Measurements from ENCODE around the gene NGFR.
"Not testable (repeated sequence)": the region's sequence is repeated elsewhere in the genome, so short reads cannot be mapped to it uniquely, and the experiment has no call there.

NGFR gene

DNA sequence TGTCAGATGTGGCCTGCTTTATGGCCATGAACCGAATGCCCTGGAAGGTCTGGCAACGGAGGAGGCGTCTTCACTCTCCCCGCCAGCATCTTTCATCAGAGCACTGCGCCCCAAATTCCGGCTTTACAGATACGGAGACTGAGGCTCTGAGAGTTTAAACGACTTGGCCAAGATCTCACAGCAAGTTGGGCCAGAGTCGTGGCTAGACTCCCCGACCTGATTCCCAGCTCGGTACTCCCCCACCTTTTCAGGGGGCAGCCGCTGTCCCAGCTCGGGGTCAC lies 1.7 kb downstream of the NGFR start:
- DNase-seq (ENCODE audit: low spot score): no peak

DNA sequence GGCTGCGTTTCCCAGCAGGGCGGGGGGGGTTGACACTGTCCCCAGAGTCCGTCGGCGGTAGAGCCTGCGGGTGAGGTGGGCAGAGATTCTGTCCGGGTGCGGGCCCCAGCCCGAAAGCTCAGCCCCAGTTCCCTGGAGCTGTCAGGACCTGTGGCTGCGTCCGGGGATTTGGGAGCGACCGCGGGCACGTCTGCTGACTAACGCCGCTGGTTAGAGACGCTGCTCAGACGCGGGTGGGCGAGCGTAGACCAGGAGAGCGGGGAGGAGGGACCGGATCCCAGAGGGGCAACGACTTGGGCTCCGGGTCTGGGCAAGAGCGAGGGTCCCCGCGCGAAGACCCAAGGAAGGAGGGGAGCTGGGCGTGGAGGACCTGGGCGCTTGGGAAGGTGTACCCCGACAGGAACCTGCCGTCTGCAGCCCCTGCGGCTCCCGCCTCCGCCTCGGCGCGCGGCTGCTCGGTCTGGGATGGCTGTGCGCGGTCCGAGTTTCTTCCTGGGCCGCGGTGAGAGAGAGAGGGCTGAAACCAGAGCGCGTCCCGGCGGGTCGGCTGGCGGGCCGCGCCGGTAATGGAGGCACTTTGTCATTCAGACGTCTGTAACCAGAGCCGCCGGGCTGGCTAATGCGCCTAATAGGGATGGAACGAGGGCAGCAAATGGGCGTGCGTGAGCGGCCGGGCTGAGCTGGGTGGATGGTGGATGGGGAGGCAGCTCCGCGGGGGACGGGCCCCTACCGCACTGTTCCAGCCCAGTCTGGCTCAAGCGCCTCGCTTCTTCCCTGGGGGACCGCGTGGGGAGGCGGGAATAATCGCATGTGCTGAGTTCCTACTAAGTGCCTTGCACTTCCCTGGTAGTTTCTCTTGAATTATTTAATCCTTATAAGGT lies 2.3 kb downstream of the NGFR start:
- no peak for DNase-seq (ENCODE audit: low spot score)

GRCh38 chr17:49498029-49498615 lies 3.0 kb downstream of the NGFR start:
- no peak for DNase-seq (ENCODE audit: low spot score)

GRCh38 chr17:49501496-49501895 lies 6.4 kb downstream of the NGFR start:
- DNase-seq (ENCODE audit: low spot score): no peak

DNA sequence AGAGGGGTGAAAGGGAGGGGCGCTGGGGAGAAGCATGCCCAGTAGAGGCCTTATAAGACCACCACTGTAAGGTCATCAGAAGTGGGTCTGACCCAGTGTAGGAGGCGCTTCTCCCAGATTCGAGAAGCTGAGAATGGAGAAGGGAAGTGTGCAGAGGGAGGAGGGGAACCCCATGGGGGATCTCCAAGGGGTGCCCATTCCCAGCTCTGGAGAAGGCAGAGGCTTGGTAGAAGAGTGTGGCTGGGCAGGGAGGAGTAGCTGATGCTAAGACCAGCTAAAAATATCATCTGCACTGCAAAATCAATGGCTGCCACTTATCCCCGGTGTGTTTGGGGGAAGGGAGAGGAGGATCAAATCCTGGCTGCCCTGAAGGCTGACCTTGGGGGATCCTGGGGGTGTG lies 7.2 kb downstream of the NGFR start:
- no peak for DNase-seq (ENCODE audit: low spot score)

DNA sequence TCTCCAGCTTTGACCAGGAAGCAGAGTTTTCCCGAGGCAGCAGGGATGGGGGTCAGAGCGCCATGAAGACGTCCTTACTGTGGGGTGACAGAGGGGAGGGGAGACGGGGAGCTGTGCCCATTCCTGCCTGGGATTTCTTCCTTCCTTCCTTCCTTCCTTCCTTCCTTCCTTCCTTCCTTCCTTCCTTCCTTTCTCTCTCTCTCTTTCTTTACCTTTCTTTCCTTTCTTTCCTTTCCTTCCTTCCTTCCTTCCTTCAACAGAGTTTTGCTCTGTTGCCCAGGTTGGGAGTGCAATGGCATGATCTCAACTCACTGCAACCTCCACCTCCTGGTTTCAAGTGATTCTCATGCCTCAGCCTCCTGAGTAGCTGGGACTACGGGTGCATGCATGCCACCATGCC lies 7.6 kb downstream of the NGFR start:
- DNase-seq (ENCODE audit: low spot score): not testable (repeated sequence)

DNA sequence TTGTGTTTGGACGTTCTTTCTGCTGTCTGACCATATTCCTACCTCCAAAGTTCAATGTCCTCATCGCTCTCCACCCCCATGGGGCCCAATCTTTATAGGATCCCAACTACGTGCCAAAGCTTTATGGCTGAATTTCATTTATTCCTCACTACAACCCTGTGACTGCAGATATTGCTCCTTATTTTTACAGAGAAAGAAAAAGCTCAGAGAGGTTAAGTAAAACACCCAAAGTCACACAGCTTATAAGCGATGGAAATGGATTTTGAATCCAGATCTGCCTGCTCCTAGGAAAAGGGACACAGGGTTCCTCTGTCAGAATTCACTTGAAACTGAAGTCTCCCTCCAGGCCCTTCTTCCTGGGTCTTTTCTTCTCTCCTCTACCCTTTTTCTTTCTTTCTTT lies 9.3 kb downstream of the NGFR start:
- DNase-seq (ENCODE audit: low spot score): no peak

DNA sequence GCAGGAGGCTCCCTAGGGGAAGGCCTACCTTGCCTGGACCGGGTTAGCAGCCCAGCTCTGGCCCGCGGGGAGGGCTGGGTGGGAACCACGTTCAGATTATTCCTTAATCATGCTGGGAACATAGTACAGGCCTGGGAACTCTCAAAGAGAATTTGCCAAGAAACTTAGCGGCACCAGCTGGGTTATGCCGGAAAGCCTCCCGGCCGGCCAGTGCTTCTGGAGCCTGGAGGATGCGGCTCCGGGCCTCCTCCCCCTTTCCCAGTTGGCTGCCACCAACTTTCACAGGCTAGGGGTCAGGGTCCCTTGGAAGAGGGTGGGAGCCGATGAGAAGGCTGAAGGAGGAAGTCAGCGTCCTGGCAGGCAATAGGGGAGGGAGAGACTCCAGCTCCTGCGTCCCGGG lies 10.8 kb downstream of the NGFR start:
- no peak for DNase-seq (ENCODE audit: low spot score)

GRCh38 chr17:49506282-49506681 lies 11.2 kb downstream of the NGFR start:
- no peak for DNase-seq (ENCODE audit: low spot score)

DNA sequence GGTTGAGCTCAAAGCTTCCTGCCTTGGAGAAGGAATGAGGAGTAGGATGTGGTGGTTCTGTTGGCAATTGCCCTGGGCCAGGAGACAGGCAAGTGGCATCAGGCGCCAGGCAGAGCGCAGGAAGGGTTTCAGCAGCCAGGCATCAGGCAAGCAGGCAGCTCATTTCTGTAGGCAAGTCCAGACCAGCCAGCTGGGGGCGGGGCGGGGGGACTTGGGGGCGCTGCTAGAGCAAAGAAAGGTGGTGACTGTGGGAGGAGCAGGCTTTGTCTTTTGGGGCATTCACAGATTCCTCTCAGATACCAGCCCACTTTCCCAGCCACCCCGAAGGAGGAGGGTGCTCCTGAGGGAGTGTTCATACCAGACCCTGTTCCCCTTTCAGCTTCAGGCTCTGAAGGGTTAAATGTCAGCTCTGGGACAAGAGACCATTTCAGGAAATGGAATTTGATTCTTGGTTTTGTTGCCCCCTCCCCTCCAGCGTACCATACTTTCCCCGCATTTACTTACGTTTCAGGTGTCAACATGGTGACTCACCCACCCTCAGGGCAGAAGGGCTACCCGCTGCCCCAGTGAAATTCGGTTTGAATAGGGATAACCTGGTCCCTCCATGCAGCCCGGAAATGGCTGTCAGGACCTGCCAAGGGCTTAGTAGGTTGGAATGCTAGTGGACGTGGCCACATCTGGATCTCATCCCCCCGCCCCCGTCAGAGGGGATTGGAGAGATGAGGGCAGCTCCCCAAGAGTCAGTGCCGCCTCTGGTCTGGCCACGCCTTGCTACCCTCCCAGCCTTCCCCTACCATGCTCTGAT lies 13.2 kb downstream of the NGFR start:
- no peak for DNase-seq (ENCODE audit: low spot score)

- no peak for DNase-seq (ENCODE audit: low spot score)
These were observed 13.9 kb downstream of the NGFR start for GRCh38 chr17:49508866-49509587.

DNA sequence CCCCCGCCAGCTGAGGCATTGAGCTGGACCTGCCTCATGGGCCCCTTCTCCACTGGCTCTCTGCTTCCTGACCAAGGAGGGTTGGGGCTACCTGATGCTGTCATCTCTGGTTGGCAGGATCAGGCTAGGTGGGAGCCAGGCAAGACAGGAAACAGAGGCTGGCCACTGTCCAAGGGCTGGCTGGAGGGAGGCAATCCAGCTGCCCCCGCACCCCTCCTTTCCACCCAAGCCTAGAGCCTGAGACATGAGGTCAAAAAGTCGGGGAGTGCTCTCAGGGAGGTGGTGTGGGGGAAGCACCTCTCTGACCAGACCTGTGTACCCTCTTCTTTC lies 14.5 kb downstream of the NGFR start:
- no peak for DNase-seq (ENCODE audit: low spot score)

DNA sequence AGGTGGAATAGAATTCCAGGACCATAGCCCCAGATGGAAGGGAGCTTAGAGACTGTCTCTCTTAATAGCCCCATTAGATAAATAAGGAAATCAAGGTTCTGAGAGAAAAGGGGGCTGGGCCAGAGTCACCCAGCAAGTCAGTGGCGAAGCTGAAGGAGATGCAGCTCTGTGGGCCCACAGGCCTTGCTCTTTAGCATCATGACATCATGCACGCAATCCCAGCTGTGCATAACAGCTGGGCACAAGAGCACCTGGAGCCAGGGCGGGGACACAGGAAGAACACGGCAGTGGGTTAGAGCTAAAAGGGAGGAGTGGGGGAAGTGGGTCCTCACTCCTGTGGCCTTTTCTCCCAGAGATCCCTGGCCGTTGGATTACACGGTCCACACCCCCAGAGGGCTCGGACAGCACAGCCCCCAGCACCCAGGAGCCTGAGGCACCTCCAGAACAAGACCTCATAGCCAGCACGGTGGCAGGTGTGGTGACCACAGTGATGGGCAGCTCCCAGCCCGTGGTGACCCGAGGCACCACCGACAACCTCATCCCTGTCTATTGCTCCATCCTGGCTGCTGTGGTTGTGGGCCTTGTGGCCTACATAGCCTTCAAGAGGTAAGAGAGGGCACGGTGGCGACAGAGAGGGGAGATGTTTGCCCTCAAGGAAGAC lies 15.1 kb downstream of the NGFR start:
- DNase-seq (ENCODE audit: low spot score): no peak

DNA sequence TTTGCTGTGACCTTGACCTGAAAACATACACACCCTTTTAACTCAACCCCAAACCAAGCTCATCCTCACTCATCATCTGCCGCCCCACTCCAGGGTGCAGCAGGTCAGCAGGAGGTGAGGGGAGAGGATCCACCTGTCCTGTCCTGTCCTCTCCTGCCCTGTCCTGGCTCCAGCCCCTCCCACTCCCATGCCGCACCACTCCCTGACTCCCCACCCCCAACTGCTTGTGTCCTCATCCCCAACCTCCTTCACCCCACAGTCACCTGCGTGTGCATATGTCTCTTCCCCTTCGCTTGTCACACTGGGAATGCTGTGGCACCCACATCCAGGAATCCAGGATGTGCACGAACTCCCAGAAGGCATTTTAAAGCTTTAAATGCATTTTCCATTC lies 15.6 kb downstream of the NGFR start:
- DNase-seq (ENCODE audit: low spot score): no peak

- no peak for DNase-seq (ENCODE audit: low spot score)
These were observed 16.7 kb downstream of the NGFR start for GRCh38 chr17:49511810-49512209.

DNA sequence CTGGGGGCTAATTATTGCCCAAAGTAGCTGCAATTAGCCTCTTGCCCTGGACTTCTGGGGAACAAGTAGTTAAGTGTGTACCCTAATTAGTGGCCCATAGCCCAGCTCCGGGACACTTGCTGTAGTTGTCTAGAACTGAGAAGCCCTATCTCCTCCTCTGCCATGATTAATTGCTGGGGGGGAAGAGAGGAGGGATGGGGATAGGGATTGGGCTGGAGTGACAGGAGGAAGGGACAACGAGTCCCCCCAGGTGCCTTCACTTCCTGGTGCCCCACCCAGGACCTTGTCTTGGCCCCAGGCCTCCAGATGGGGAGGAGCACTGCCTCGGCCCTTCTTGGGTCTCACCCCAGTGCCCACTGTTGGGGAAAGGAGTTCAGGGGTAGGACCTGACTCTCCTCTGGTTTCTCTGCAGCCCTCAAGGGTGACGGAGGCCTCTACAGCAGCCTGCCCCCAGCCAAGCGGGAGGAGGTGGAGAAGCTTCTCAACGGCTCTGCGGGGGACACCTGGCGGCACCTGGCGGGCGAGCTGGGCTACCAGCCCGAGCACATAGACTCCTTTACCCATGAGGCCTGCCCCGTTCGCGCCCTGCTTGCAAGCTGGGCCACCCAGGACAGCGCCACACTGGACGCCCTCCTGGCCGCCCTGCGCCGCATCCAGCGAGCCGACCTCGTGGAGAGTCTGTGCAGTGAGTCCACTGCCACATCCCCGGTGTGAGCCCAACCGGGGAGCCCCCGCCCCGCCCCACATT lies 17.4 kb downstream of the NGFR start:
- no peak for DNase-seq (ENCODE audit: low spot score)

DNA sequence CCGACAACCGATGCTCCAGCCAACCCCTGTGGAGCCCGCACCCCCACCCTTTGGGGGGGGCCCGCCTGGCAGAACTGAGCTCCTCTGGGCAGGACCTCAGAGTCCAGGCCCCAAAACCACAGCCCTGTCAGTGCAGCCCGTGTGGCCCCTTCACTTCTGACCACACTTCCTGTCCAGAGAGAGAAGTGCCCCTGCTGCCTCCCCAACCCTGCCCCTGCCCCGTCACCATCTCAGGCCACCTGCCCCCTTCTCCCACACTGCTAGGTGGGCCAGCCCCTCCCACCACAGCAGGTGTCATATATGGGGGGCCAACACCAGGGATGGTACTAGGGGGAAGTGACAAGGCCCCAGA lies 17.9 kb downstream of the NGFR start:
- no peak for DNase-seq (ENCODE audit: low spot score)

GRCh38 chr17:49513641-49514040 lies 18.5 kb downstream of the NGFR start:
- DNase-seq (ENCODE audit: low spot score): no peak

- DNase-seq (ENCODE audit: low spot score): no peak
These were observed 19.1 kb downstream of the NGFR start for GRCh38 chr17:49514071-49514721.

- DNase-seq (ENCODE audit: low spot score): no peak
These were observed 20.2 kb downstream of the NGFR start for GRCh38 chr17:49515196-49515770.

DNA sequence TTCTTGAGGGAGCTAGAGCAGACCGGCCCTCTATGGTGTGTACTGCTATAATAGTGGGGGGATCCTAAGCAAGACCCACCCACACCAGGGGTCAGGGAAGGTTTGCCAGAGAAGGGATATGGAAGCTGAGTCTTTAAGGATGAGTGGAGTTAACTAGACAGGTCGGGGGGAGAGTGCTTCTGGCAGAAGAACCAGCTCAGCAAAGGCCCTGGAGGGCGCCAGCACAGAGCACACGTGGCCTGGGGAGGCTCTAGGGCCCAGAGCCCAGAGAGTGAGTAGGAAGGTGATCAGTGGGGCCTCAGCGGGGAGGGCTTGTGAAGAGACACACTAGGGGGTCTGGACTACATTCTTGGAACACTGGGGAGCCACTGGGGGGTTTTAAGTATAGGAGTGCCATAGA lies 21.1 kb downstream of the NGFR start:
- no peak for DNase-seq (ENCODE audit: low spot score)
